Thoracic aorta (tissue), 2 donors: ENCODE results near the gene PCBP3. TPM values are rescaled to one million over a fixed set of nuclear protein-coding genes. Genes with fewer than 3 reads are reported as not detected.

Source experiments
- ATAC-seq: fragments of 150-250 bp; one replicate; pipeline ENCODE4 v1.8.0; 2017; ENCODE audit warnings: low read depth; ENCODE audit not compliant: insufficient number of reproducible peaks, low FRiP score
- DNase-seq: peaks from one replicate; pipeline ENCODE4 v3.0.0-alpha.2; 2020; ENCODE audit warnings: low spot score
- H3K27ac ChIP-seq, 2 donors: fragments of 200-600 bp; sonication (generic); 1 replicate in 1 of 2; 2 replicates in 1 of 2; pipeline ENCODE4 v1.5.1; 2016; ENCODE audit warnings: mild to moderate bottlenecking in 2 of 2, moderate library complexity in 2 of 2
- H3K27me3 ChIP-seq: fragments of 200-600 bp; sonication (generic); replicated peaks from 2 replicates; pipeline ENCODE4 v1.6.0; 2016; ENCODE audit warnings: mild to moderate bottlenecking; ENCODE audit not compliant: insufficient read depth
- H3K36me3 ChIP-seq: fragments of 200-600 bp; sonication (generic); one replicate; pipeline ENCODE4 v1.5.1; 2016
- H3K4me1 ChIP-seq, 2 donors: fragments of 200-600 bp; sonication (generic); 1 replicate in 1 of 2; 2 replicates in 1 of 2; pipeline versions ENCODE4 v1.5.1 to v1.6.0; 2016; ENCODE audit warnings: low read depth in 2 of 2, mild to moderate bottlenecking in 1 of 2; ENCODE audit not compliant: control insufficient read depth in 1 of 2
- H3K4me3 ChIP-seq: fragments of 200-600 bp; sonication (generic); 2 replicates; pipeline ENCODE4 v1.5.1; 2016; ENCODE audit warnings: mild to moderate bottlenecking
- H3K9me3 ChIP-seq: fragments of 200-600 bp; sonication (generic); 2 replicates; pipeline ENCODE4 v1.5.1; 2016
- CTCF ChIP-seq: fragments of 200-600 bp; sonication (generic); IDR thresholded peaks from one replicate; pipeline ENCODE4 v1.5.1; 2019; ENCODE audit warnings: antibody characterized with exemption
- total RNA-seq, 2 donors: library from RNA; depleted of rRNA; stranded (reverse); fragments of >200 nt; gene quantifications; one replicate each; pipeline versions ENCODE4 v1.1.0 to v1.2.3, GENCODE V29; 2016

Gene PCBP3
- total RNA-seq, 2 donors from 2014 or later, result 4.5 to 28.4 TPM

GRCh38 chr21:45835301-45836267, 192.1 kb downstream of the PCBP3 start:
- DNase-seq (no peak), ATAC-seq (no peak)
- TF ChIP-seq CTCF, result no peak
- Histone ChIP-seq H3K36me3 (no peaks in the 10 kb centered on the region), H3K4me3 (no peak overlapping the region), H3K27me3 (no peaks in the 10 kb centered on the region), H3K9me3 (peaks cover 2% of the 10 kb centered on the region), H3K27ac (no peak overlapping the region), H3K4me1 (peaks cover 0 to 11% of the 10 kb centered on the region in 2 donors)

GRCh38 chr21:45836268-45836655, 192.7 kb downstream of the PCBP3 start:
- DNase-seq (no peak), ATAC-seq (no peak)
- Histone ChIP-seq H3K9me3 (peaks cover 6% of the 10 kb centered on the region), H3K27me3 (no peaks in the 10 kb centered on the region), H3K36me3 (no peaks in the 10 kb centered on the region), H3K27ac (no peak overlapping the region), H3K4me3 (no peak overlapping the region), H3K4me1 (peaks cover 0 to 11% of the 10 kb centered on the region in 2 donors)
- no peak for TF ChIP-seq CTCF

GRCh38 chr21:45836694-45837670, 193.5 kb downstream of the PCBP3 start:
- H3K9me3 ChIP-seq, result peaks cover 6% of the 10 kb centered on the region
- ATAC-seq, result no peak
- no peak for TF ChIP-seq CTCF
- H3K36me3 ChIP-seq, result no peaks in the 10 kb centered on the region
- no peak overlapping the region for H3K27ac ChIP-seq
- no peaks in the 10 kb centered on the region for H3K27me3 ChIP-seq
- H3K4me3 ChIP-seq, result no peak overlapping the region
- DNase-seq, result no peak
- H3K4me1 ChIP-seq, result peaks cover 0 to 11% of the 10 kb centered on the region in 2 donors

GRCh38 chr21:45837936-45838335, 194.4 kb downstream of the PCBP3 start:
- H3K9me3 ChIP-seq, result peaks cover 6% of the 10 kb centered on the region
- DNase-seq, result no peak
- TF ChIP-seq CTCF, result no peak

GRCh38 chr21:45838634-45839033, 195.1 kb downstream of the PCBP3 start:
- Histone ChIP-seq H3K4me3 (no peak overlapping the region), H3K27ac (no peak overlapping the region), H3K27me3 (no peaks in the 10 kb centered on the region), H3K4me1 (peaks cover 0 to 2% of the 10 kb centered on the region in 2 donors), H3K9me3 (peaks cover 6% of the 10 kb centered on the region), H3K36me3 (no peaks in the 10 kb centered on the region)
- TF ChIP-seq CTCF, result no peak
- ATAC-seq (no peak), DNase-seq (no peak)

More at GRCh38 chr21:45837936-45838335, 194.4 kb downstream of the PCBP3 start:
- Histone ChIP-seq H3K4me3 (no peak overlapping the region), H3K27ac (no peak overlapping the region), H3K4me1 (peaks cover 0 to 9% of the 10 kb centered on the region in 2 donors), H3K27me3 (no peaks in the 10 kb centered on the region), H3K36me3 (no peaks in the 10 kb centered on the region)
- no peak for ATAC-seq
